ENCODE results near the gene MACROD1. TPM values are rescaled to one million over a fixed set of nuclear protein-coding genes. Genes with fewer than 3 reads are reported as not detected.

MACROD1 gene
- total and polyA plus RNA-seq, 2 donors (not counting 3 experiments of a cell fraction or from before 2014, with no cell fraction given) = 11.0 to 16.2 TPM

DNA sequence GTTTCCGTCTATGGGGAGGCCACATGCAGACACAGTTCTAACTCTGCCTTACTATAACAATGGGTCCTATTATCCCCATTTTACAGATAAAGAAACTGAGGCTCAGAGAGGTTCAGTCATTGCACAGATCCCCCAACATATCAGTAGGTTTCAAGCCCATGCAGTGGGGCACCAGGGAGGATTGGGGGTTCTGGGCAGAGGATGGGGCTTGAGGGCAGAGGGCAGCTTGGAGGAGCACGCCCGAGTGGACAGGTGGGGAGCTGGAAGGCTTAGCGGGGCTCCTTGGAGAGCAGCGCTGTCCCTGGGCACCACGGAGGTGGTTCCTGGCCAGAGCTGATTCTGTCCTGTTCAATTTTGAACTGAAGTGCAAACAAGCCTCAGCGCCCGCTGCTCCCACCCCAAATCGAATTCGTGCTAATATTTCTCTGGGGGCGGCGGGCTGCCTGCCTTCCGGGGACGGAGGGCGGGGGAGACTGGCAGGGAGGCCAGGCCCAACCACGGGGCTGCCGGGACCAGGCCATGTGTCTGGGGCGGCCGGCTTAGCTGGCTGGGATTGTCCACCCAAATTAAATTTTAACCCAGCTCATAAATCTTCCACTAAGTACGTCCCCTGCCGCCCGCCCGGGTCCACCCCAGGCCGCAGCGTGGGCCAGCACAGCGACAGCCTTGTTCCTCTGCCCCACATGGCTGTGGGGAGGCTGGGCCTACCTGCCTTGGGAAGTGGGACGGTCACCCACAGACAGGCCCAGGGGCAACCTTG, 80.8 kb downstream of the MACROD1 start:
- no peak overlapping the region for H3K4me2 ChIP-seq (ENCODE audit: insufficient read depth, low read length)
- dilution Hi-C loops (cut with MboI; ENCODE audit: extremely low pct_ligation_motif_present, low sequenced_read_pairs) (no loop called here), intact Hi-C loops (cut with micrococcal nuclease) (no loop called here)
- no peak overlapping the region for H2AFZ ChIP-seq (ENCODE audit: low read depth, low read length)
- H3K9ac ChIP-seq (replicated peaks; ENCODE audit: extremely low read depth, insufficient read depth, low read length) = no peak overlapping the region
- POLR2A ChIA-PET = no interaction called here
- no peak for DNase-seq (ENCODE audit: low read depth, low spot score)
- no TSS peak for BruUV-seq (replicated peaks)
- TF ChIP-seq FOS (IDR thresholded peaks at IDR 0.05; ENCODE audit: borderline replicate concordance, insufficient read depth, low read length) (no peak), POLR2AphosphoS5 (IDR thresholded peaks at IDR 0.05; ENCODE audit: insufficient read depth, low read depth, low read length) (no peak)
- TF ChIP-seq, protein P1, sequence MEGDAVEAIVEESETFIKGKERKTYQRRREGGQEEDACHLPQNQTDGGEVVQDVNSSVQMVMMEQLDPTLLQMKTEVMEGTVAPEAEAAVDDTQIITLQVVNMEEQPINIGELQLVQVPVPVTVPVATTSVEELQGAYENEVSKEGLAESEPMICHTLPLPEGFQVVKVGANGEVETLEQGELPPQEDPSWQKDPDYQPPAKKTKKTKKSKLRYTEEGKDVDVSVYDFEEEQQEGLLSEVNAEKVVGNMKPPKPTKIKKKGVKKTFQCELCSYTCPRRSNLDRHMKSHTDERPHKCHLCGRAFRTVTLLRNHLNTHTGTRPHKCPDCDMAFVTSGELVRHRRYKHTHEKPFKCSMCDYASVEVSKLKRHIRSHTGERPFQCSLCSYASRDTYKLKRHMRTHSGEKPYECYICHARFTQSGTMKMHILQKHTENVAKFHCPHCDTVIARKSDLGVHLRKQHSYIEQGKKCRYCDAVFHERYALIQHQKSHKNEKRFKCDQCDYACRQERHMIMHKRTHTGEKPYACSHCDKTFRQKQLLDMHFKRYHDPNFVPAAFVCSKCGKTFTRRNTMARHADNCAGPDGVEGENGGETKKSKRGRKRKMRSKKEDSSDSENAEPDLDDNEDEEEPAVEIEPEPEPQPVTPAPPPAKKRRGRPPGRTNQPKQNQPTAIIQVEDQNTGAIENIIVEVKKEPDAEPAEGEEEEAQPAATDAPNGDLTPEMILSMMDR (IDR thresholded peaks at IDR 0.05; ENCODE audit: extremely low read depth in 1 of 2, insufficient read depth in 1 of 2, low read depth in 1 of 2, low read length in 2 of 2) = no peak
- H4K20me1 ChIP-seq (replicated peaks; ENCODE audit: control insufficient read depth, extremely low read depth, insufficient read depth, low read length) = no peaks in the 10 kb centered on the region
- no peaks in the 10 kb centered on the region for H3K79me2 ChIP-seq (ENCODE audit: control insufficient read depth, insufficient read depth, low read length)
- no peaks in the 10 kb centered on the region for H3K27me3 ChIP-seq (ENCODE audit: control insufficient read depth in 2 of 2, insufficient read depth in 2 of 2, low read length in 2 of 2)
- H3K9me1 ChIP-seq (replicated peaks; ENCODE audit: control insufficient read depth, extremely low read depth, insufficient read depth, low read length) = no peaks in the 10 kb centered on the region
- no peak overlapping the region for H3K27ac ChIP-seq (ENCODE audit: insufficient read depth, low read depth, low read length)
- H3K9me3 ChIP-seq (replicated peaks; ENCODE audit: control insufficient read depth, insufficient read depth, low read length) = no peaks in the 10 kb centered on the region
- H3K4me1 ChIP-seq (ENCODE audit: control insufficient read depth, extremely low read depth, insufficient read depth, low read length) = no peaks in the 10 kb centered on the region
- H3K36me3 ChIP-seq (ENCODE audit: control insufficient read depth in 2 of 2, extremely low read depth in 1 of 2, insufficient read depth in 2 of 2, low read length in 2 of 2) = no peaks in the 10 kb centered on the region
- CTCF ChIA-PET = no interaction called here
- no peak overlapping the region for H3K4me3 ChIP-seq (replicated peaks in 1 of 3; ENCODE audit: insufficient read depth in 1 of 3, low read depth in 1 of 3, low read length in 3 of 3)
- no peak for FAIRE-seq

Data from endothelial cell of umbilical vein (primary cell).